Liver (tissue), 9 donors: Measurements from ENCODE around the gene TFB1M. TPM values are rescaled to one million over a fixed set of nuclear protein-coding genes. Genes with fewer than 3 reads are reported as not detected.

Experiments used
- DNase-seq: peaks from one replicate; pipeline ENCODE4 v3.0.0-alpha.2; 2017; ENCODE audit warnings: low spot score
- H3K27ac ChIP-seq, 2 donors: one replicate each; pipeline ENCODE4 v1.7.0; 2013; ENCODE audit warnings: inconsistent platforms in 2 of 2, low read length in 2 of 2, control low read depth in 1 of 2, low read depth in 1 of 2, mild to moderate bottlenecking in 1 of 2
- H3K27me3 ChIP-seq, 4 donors: one replicate each; pipeline versions ENCODE4 v1.6.1 to v1.7.0; 2013; ENCODE audit warnings: low read length in 3 of 4, inconsistent platforms in 1 of 4, mild to moderate bottlenecking in 1 of 4, moderate library complexity in 1 of 4; ENCODE audit not compliant: control insufficient read depth in 4 of 4, insufficient read depth in 4 of 4
- H3K36me3 ChIP-seq, 4 donors: one replicate each; pipeline versions ENCODE4 v1.6.1 to v1.7.0; 2013; ENCODE audit warnings: low read length in 3 of 4, mild to moderate bottlenecking in 3 of 4, low read depth in 1 of 4, moderate library complexity in 1 of 4; ENCODE audit not compliant: control insufficient read depth in 4 of 4, insufficient read depth in 3 of 4
- H3K4me1 ChIP-seq, 4 donors: one replicate each; pipeline versions ENCODE4 v1.6.1 to v1.7.0; 2013; ENCODE audit warnings: low read length in 3 of 4, mild to moderate bottlenecking in 3 of 4, moderate library complexity in 1 of 4; ENCODE audit not compliant: control insufficient read depth in 4 of 4, insufficient read depth in 4 of 4
- H3K4me3 ChIP-seq, 3 donors: one replicate each; pipeline versions ENCODE4 v1.6.1 to v1.7.0; 2013; ENCODE audit warnings: low read length in 3 of 3, control low read depth in 1 of 3, low read depth in 1 of 3, mild to moderate bottlenecking in 1 of 3
- H3K9ac ChIP-seq, 2 donors: one replicate each; pipeline ENCODE4 v1.7.0; 2013; ENCODE audit warnings: low read length in 2 of 2, mild to moderate bottlenecking in 2 of 2, moderate library complexity in 2 of 2, control low read depth in 1 of 2, low read depth in 1 of 2
- H3K9me3 ChIP-seq, 4 donors: one replicate each; pipeline versions ENCODE4 v1.6.1 to v1.7.0; 2013; ENCODE audit warnings: low read length in 3 of 4; ENCODE audit not compliant: control insufficient read depth in 4 of 4
- EGR1 ChIP-seq, 2 donors: IDR thresholded peaks; 2 replicates each; pipeline ENCODE4 v1.6.1; 2016 to 2018; ENCODE audit warnings: antibody characterized with exemption in 2 of 2, low read depth in 2 of 2
- FOXA1 ChIP-seq: IDR thresholded peaks from 2 replicates; pipeline ENCODE4 v1.6.1; 2016; ENCODE audit warnings: antibody characterized with exemption
- FOXA2 ChIP-seq: IDR thresholded peaks from 2 replicates; pipeline ENCODE4 v1.6.1; 2016; ENCODE audit warnings: antibody characterized with exemption
- GABPA ChIP-seq, 2 donors: IDR thresholded peaks in 1 of 2; conservative IDR thresholded peaks in 1 of 2; 2 replicates each; pipeline ENCODE4 v1.6.1; 2016; ENCODE audit warnings: antibody characterized with exemption in 2 of 2, mild to moderate bottlenecking in 1 of 2, moderate library complexity in 1 of 2
- HNF4A ChIP-seq, 2 donors: conservative IDR thresholded peaks; 2 replicates each; pipeline ENCODE4 v1.6.1; 2016; ENCODE audit warnings: antibody characterized with exemption in 2 of 2, mild to moderate bottlenecking in 2 of 2
- JUND ChIP-seq, 2 donors: IDR thresholded peaks; 2 replicates each; pipeline ENCODE4 v1.6.1; 2016; ENCODE audit warnings: antibody characterized with exemption in 2 of 2
- RAD21 ChIP-seq, 2 donors: IDR thresholded peaks; 2 replicates each; pipeline ENCODE4 v1.6.1; 2016; ENCODE audit warnings: antibody characterized with exemption in 2 of 2, mild to moderate bottlenecking in 2 of 2
- RXRA ChIP-seq, 2 donors: IDR thresholded peaks; 2 replicates each; pipeline ENCODE4 v1.6.1; 2017 to 2018; ENCODE audit warnings: antibody characterized with exemption in 2 of 2, mild to moderate bottlenecking in 1 of 2
- SP1 ChIP-seq: IDR thresholded peaks from 2 replicates; pipeline ENCODE4 v1.6.1; 2018; ENCODE audit warnings: antibody characterized with exemption, mild to moderate bottlenecking
- WGBS: extraction: QIAGEN DNeasy Blood & Tissue Kit; methylation state at CpG from one replicate; pipeline ENCODE4 v1.1.7; 2013; 5-methylcytosine and 5-hydroxymethylcytosine counted together
- polyA plus RNA-seq, 2 donors: library from polyadenylated mRNA; stranded (reverse) in 1 of 2; unstranded in 1 of 2; fragments of 200-250 nt in 1 of 2; fragments of >200 nt in 1 of 2; fragmentation: Nextera tagmentation in 1 of 2; extraction: Ambion mirVana in 1 of 2; gene quantifications; one replicate each; pipeline versions ENCODE4 v1.2.1 to v1.2.3, GENCODE V29; 2013 to 2015
- total RNA-seq, 2 donors: library from RNA; depleted of rRNA; stranded (reverse); fragments of >200 nt; gene quantifications; one replicate each; pipeline ENCODE4 v1.2.3, GENCODE V29; 2014
- TF ChIP-seq, protein P1 (sequence below): IDR thresholded peaks from 2 replicates; pipeline ENCODE4 v1.6.1; 2016; ENCODE audit warnings: antibody characterized with exemption, mild to moderate bottlenecking
- TF ChIP-seq, protein P2 (sequence below): IDR thresholded peaks from 2 replicates; pipeline ENCODE4 v1.6.1; 2016; ENCODE audit warnings: antibody characterized with exemption
- TF ChIP-seq, protein P3 (sequence below): IDR thresholded peaks from 2 replicates; pipeline ENCODE4 v1.6.1; 2016; ENCODE audit warnings: antibody characterized with exemption
- TF ChIP-seq, protein P4 (sequence below): IDR thresholded peaks from 2 replicates; pipeline ENCODE4 v1.6.1; 2016; ENCODE audit warnings: antibody characterized with exemption
- donor health status: healthy.
- donor health status: healthy.
- donor health status: healthy.
- donor health status: healthy.
- donor health status: healthy.

The TFB1M gene
- total and polyA plus RNA-seq, 4 donors: 9.2 to 17.0 (median 12.6) TPM

DNA sequence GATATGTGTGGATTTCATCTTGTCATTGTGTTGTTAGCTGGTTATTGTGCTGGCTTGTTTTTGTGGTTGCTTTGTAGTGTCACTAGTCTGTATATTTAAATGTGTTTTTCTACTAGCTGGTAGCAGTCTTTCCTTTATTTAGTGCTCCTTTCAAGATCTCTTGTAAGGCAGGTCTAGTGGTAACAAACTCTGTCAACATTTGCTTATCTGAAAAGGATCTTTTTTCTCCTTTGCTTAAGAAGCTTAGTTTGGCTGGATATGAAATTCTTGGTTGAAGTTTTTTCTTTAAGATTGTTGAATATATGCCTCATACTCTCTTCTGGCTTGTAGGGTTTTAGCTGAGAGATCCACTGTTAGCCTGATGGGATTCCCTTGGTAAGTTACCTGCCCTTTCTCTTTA lies 32.7 kb upstream of the TFB1M start:
- Histone ChIP-seq H3K9me3 (peaks cover 0 to 7% (median 0%) of the 10 kb centered on the region in 4 donors), H3K4me3 (no peak overlapping the region), H3K36me3 (no peaks in the 10 kb centered on the region), H3K4me1 (no peaks in the 10 kb centered on the region), H3K27ac (no peak overlapping the region), H3K27me3 (no peaks in the 10 kb centered on the region), H3K9ac (no peak overlapping the region)
- no peak for DNase-seq
- TF ChIP-seq, protein P1, sequence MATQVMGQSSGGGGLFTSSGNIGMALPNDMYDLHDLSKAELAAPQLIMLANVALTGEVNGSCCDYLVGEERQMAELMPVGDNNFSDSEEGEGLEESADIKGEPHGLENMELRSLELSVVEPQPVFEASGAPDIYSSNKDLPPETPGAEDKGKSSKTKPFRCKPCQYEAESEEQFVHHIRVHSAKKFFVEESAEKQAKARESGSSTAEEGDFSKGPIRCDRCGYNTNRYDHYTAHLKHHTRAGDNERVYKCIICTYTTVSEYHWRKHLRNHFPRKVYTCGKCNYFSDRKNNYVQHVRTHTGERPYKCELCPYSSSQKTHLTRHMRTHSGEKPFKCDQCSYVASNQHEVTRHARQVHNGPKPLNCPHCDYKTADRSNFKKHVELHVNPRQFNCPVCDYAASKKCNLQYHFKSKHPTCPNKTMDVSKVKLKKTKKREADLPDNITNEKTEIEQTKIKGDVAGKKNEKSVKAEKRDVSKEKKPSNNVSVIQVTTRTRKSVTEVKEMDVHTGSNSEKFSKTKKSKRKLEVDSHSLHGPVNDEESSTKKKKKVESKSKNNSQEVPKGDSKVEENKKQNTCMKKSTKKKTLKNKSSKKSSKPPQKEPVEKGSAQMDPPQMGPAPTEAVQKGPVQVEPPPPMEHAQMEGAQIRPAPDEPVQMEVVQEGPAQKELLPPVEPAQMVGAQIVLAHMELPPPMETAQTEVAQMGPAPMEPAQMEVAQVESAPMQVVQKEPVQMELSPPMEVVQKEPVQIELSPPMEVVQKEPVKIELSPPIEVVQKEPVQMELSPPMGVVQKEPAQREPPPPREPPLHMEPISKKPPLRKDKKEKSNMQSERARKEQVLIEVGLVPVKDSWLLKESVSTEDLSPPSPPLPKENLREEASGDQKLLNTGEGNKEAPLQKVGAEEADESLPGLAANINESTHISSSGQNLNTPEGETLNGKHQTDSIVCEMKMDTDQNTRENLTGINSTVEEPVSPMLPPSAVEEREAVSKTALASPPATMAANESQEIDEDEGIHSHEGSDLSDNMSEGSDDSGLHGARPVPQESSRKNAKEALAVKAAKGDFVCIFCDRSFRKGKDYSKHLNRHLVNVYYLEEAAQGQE: no peak
- TF ChIP-seq EGR1 (IDR thresholded peaks at IDR 0.05; ENCODE audit: low read depth in 2 of 2) (no peak), GABPA (IDR thresholded peaks at IDR 0.05 in 1 of 2, conservative IDR thresholded peaks at IDR 0.05 in 1 of 2) (no peak), HNF4A (conservative IDR thresholded peaks at IDR 0.05) (no peak), RAD21 (IDR thresholded peaks at IDR 0.05) (no peak), FOXA2 (no peak), JUND (IDR thresholded peaks at IDR 0.05) (no peak), SP1 (no peak), FOXA1 (no peak)
- TF ChIP-seq, protein P2, sequence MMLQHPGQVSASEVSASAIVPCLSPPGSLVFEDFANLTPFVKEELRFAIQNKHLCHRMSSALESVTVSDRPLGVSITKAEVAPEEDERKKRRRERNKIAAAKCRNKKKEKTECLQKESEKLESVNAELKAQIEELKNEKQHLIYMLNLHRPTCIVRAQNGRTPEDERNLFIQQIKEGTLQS: no peak
- TF ChIP-seq, protein P3, sequence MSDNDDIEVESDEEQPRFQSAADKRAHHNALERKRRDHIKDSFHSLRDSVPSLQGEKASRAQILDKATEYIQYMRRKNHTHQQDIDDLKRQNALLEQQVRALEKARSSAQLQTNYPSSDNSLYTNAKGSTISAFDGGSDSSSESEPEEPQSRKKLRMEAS: no peak

DNA sequence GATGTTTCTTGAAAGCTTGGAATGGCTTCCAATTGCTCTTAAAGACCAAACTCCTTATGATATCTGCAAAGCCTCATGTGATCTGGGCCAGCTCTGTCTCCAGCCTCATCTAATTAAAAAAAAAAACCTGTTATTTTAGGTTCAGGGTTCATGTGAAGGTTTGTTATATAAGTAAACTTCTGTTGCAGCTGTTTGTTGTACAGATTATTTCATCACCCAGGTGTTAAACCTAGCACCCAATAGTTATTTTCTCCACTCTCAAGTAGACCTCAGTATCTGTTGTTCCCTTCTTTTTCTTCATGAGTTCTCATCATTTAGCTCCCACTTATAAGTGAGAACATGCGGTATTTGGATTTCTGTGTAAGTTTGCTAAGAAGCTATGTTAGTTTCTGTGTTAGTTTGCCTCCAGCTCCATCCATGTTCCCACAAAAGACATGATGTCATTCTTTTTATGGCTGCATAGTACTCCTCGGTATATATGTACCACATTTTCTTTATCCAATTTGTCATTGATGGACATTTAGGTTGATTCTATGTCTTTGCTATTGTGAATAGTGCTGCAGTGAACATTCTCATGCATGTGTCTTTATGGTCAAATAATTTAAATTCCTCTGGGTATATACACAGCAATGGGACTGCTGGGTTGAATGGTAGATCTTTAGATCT lies 30.2 kb upstream of the TFB1M start:
- Histone ChIP-seq H3K27ac (no peak overlapping the region), H3K9me3 (peaks cover 0 to 7% (median 0%) of the 10 kb centered on the region in 4 donors), H3K9ac (no peak overlapping the region), H3K36me3 (no peaks in the 10 kb centered on the region), H3K4me1 (no peaks in the 10 kb centered on the region), H3K27me3 (no peaks in the 10 kb centered on the region), H3K4me3 (no peak overlapping the region)
- no peak for DNase-seq
- TF ChIP-seq FOXA2: no peak
- TF ChIP-seq RXRA (IDR thresholded peaks at IDR 0.05): no peak
- TF ChIP-seq GABPA (IDR thresholded peaks at IDR 0.05 in 1 of 2, conservative IDR thresholded peaks at IDR 0.05 in 1 of 2): no peak
- no peak for TF ChIP-seq HNF4A (conservative IDR thresholded peaks at IDR 0.05)
- TF ChIP-seq, protein P4, sequence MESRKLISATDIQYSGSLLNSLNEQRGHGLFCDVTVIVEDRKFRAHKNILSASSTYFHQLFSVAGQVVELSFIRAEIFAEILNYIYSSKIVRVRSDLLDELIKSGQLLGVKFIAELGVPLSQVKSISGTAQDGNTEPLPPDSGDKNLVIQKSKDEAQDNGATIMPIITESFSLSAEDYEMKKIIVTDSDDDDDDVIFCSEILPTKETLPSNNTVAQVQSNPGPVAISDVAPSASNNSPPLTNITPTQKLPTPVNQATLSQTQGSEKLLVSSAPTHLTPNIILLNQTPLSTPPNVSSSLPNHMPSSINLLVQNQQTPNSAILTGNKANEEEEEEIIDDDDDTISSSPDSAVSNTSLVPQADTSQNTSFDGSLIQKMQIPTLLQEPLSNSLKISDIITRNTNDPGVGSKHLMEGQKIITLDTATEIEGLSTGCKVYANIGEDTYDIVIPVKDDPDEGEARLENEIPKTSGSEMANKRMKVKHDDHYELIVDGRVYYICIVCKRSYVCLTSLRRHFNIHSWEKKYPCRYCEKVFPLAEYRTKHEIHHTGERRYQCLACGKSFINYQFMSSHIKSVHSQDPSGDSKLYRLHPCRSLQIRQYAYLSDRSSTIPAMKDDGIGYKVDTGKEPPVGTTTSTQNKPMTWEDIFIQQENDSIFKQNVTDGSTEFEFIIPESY: no peak
- 96% methylated on average over 2 of the region's 2 CpGs for WGBS
